ENCODE data around the gene ASIC1. TPM values are rescaled to one million over a fixed set of nuclear protein-coding genes. Genes with fewer than 3 reads are reported as not detected.

Gene ASIC1
- total and polyA plus RNA-seq, 12 donors = 0.47 to 1.3 (median 0.79) TPM; not detected in 1

DNA sequence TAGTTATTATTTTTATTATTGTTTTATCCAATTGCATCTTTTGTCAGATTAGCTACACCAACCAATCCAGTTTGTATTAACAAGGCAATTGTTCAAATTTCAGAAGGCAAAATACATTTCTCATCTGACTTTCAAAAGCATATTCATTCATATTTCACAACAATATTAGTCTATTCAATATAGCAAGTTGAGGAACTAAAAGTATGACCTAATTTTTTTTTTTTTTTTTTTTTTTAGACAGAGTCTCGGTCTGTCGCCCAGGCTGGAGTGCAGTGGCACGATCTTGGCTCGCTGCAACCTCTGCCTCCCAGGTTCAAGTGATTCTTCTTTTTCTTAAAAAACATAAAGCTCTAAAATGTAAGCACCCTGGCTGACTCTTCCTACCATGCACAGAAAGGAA, 71.9 kb downstream of the ASIC1 start:
- peak overlapping the region in 1 of 5 donors; percentile 27 for H3K27ac ChIP-seq
- TF ChIP-seq, protein P1, sequence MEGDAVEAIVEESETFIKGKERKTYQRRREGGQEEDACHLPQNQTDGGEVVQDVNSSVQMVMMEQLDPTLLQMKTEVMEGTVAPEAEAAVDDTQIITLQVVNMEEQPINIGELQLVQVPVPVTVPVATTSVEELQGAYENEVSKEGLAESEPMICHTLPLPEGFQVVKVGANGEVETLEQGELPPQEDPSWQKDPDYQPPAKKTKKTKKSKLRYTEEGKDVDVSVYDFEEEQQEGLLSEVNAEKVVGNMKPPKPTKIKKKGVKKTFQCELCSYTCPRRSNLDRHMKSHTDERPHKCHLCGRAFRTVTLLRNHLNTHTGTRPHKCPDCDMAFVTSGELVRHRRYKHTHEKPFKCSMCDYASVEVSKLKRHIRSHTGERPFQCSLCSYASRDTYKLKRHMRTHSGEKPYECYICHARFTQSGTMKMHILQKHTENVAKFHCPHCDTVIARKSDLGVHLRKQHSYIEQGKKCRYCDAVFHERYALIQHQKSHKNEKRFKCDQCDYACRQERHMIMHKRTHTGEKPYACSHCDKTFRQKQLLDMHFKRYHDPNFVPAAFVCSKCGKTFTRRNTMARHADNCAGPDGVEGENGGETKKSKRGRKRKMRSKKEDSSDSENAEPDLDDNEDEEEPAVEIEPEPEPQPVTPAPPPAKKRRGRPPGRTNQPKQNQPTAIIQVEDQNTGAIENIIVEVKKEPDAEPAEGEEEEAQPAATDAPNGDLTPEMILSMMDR (IDR thresholded peaks at IDR 0.05) = no peak
- no peak for TF ChIP-seq POLR2A (IDR thresholded peaks at IDR 0.05)
- no peak for DNase-seq
- H3K4me1 ChIP-seq (replicated peaks in 1 of 2) = peaks cover 12 to 25% of the 10 kb centered on the region in 2 donors
- no peak overlapping the region for H3K4me3 ChIP-seq
- H3K9me3 ChIP-seq (replicated peaks in 1 of 3) = no peaks in the 10 kb centered on the region
- H3K27me3 ChIP-seq = no peaks in the 10 kb centered on the region
- WGBS, 4 donors = 24 to 45% (median 38%) methylated on average over 4 of the region's 4 CpGs
- H3K36me3 ChIP-seq (replicated peaks in 1 of 2) = peaks cover 0 to 30% of the 10 kb centered on the region in 2 donors
- intact Hi-C loops (cut with DNase I) = loop anchor here in 1 of 2 donors (5.0 kb wide), 1 partner anchor 48 kb away; no protein-coding TSS in a partner anchor

DNA sequence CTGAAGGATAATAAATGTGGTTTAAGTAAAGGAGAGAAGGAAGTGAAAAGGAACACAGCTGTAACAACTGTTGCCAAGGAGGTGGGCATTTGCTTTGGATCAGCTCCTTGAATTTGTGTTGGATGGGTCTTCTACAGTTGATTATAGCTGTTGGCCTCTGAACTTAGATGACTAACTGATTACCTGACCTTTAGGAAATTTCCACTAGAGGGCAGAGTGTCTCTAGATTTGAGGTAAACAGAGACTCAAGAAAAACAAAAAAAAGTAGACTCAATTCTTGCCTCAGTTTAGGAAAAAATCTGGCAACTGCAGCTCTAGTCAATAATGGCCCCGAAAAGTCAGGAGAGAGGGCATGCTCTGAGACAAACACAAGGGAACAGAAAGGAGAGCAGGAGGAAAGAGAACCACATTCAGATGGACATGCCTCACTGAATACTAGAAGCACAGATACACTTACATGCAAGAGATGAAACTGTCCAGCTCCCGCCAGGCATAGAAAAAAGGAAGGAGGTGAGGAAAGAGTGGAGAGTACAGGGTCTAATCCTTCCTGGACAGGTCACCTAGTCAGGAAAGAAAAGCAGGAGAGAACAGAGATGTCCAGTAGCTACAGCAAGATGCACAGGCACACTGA, 75.2 kb downstream of the ASIC1 start:
- 38 to 70% (median 55%) methylated on average over 2 of the region's 2 CpGs for WGBS, 4 donors
- TF ChIP-seq POLR2A (IDR thresholded peaks at IDR 0.05) = no peak
- TF ChIP-seq, protein P1 (IDR thresholded peaks at IDR 0.05) = peak in 4 of 6 experiments; percentile 45 to 71 (median 58)
- Histone ChIP-seq H3K4me3 (no peak overlapping the region), H3K9me3 (replicated peaks in 1 of 3) (no peaks in the 10 kb centered on the region), H3K4me1 (replicated peaks in 1 of 2) (peaks cover 16 to 29% of the 10 kb centered on the region in 2 donors), H3K36me3 (replicated peaks in 1 of 2) (peaks cover 0 to 35% of the 10 kb centered on the region in 2 donors), H3K27ac (peak overlapping the region in 3 of 5 donors; percentile 22 to 64 (median 38)), H3K27me3 (no peaks in the 10 kb centered on the region)
- intact Hi-C loops (cut with DNase I) = loop anchor here in 1 of 2 donors (5.0 kb wide), 1 partner anchor 40 kb away; no protein-coding TSS in a partner anchor
- no peak for DNase-seq

Other genes starting within 250 kb of the ASIC1 start
- gene NCKAP5L, start 229.2 kb upstream of the ASIC1 start, total RNA-seq = 10 to 100 TPM; 16.4 to 58.2 (median 38.6) TPM
- gene NCKAP5L, start 229.2 kb upstream of the ASIC1 start, polyA plus RNA-seq = 100 to 1,000 TPM in 1 of 3 donors, 10 to 100 TPM in 1, 1 to 10 TPM in 1; 5.5 to 143 (median 38.2) TPM
- gene BCDIN3D, start 214.5 kb upstream of the ASIC1 start, total RNA-seq = 1 to 10 TPM; 1.9 to 8.9 (median 4.9) TPM
- gene BCDIN3D, start 214.5 kb upstream of the ASIC1 start, polyA plus RNA-seq = 1 to 10 TPM; 2.4 to 8.1 (median 3.4) TPM
- 10 to 100 TPM in 3 of 9 donors, 1 to 10 TPM in 5, under 1 TPM in 1; 0.35 to 46.1 (median 3.1) TPM for gene FAIM2, start 153.7 kb upstream of the ASIC1 start, total RNA-seq
- 10 to 100 TPM; 13.4 to 50.8 (median 45.9) TPM for gene FAIM2, start 153.7 kb upstream of the ASIC1 start, polyA plus RNA-seq
- 10 to 100 TPM in 3 of 9 donors, 1 to 10 TPM in 3, under 1 TPM in 2, not detected in 1; 0.10 to 53.2 (median 4.6) TPM for gene AQP2, start 106.9 kb upstream of the ASIC1 start, total RNA-seq
- gene AQP2, start 106.9 kb upstream of the ASIC1 start, polyA plus RNA-seq = 10 to 100 TPM in 1 of 3 donors, under 1 TPM in 2; 0.40 to 81.0 (median 0.61) TPM
- gene AQP5, start 95.7 kb upstream of the ASIC1 start, total RNA-seq = 1 to 10 TPM in 2 of 9 donors, under 1 TPM in 6, not detected in 1; 0.22 to 1.5 (median 0.48) TPM
- 1 to 10 TPM; 1.5 to 2.6 (median 1.6) TPM for gene AQP5, start 95.7 kb upstream of the ASIC1 start, polyA plus RNA-seq
- under 1 TPM in 2 of 9 donors, not detected in 7; 0.28 to 0.29 TPM for gene AQP6, start 84.6 kb upstream of the ASIC1 start, total RNA-seq
- gene AQP6, start 84.6 kb upstream of the ASIC1 start, polyA plus RNA-seq = 1 to 10 TPM in 1 of 3 donors, under 1 TPM in 1, not detected in 1; 0.20 to 1.1 TPM
- 10 to 100 TPM in 2 of 9 donors, 1 to 10 TPM in 7; 5.0 to 28.4 (median 6.3) TPM for gene RACGAP1, start 32.1 kb upstream of the ASIC1 start, total RNA-seq
- 1 to 10 TPM; 1.3 to 5.0 (median 3.1) TPM for gene RACGAP1, start 32.1 kb upstream of the ASIC1 start, polyA plus RNA-seq
- 10 to 100 TPM; 25.0 to 64.3 (median 49.6) TPM for gene SMARCD1, start 27.7 kb downstream of the ASIC1 start, total RNA-seq
- 10 to 100 TPM; 22.9 to 65.0 (median 24.0) TPM for gene SMARCD1, start 27.7 kb downstream of the ASIC1 start, polyA plus RNA-seq
- gene GPD1, start 46.4 kb downstream of the ASIC1 start, total RNA-seq = 1 to 10 TPM in 7 of 9 donors, under 1 TPM in 2; 0.43 to 8.5 (median 2.5) TPM
- gene GPD1, start 46.4 kb downstream of the ASIC1 start, polyA plus RNA-seq = 10 to 100 TPM in 1 of 3 donors, 1 to 10 TPM in 2; 2.1 to 36.9 (median 2.7) TPM
- gene COX14, start 54.6 kb downstream of the ASIC1 start, total RNA-seq = 100 to 1,000 TPM in 5 of 9 donors, 10 to 100 TPM in 4; 61.2 to 150 (median 120) TPM
- 10 to 100 TPM; 78.8 to 98.5 (median 86.3) TPM for gene COX14, start 54.6 kb downstream of the ASIC1 start, polyA plus RNA-seq
- 10 to 100 TPM; 19.4 to 48.1 (median 36.8) TPM for gene CERS5, start 109.8 kb downstream of the ASIC1 start, total RNA-seq
- gene CERS5, start 109.8 kb downstream of the ASIC1 start, polyA plus RNA-seq = 100 to 1,000 TPM in 1 of 3 donors, 10 to 100 TPM in 2; 35.8 to 110 (median 98.8) TPM
- 100 to 1,000 TPM in 3 of 9 donors, 10 to 100 TPM in 6; 44.3 to 134 (median 92.8) TPM for gene LIMA1, start 225.9 kb downstream of the ASIC1 start, total RNA-seq
- gene LIMA1, start 225.9 kb downstream of the ASIC1 start, polyA plus RNA-seq = 10 to 100 TPM; 49.8 to 84.7 (median 61.0) TPM

Measured in adrenal gland (tissue), 12 donors.